Raji (cell line): ENCODE results near the gene FHDC1.

ENCODE experiments used
- POLR2A ChIP-seq: IDR thresholded peaks from 2 replicates; pipeline ENCODE4 v1.6.1; 2011; ENCODE audit warnings: low read depth, low read length, control low read depth; ENCODE audit not compliant: insufficient read depth

The FHDC1 gene

DNA sequence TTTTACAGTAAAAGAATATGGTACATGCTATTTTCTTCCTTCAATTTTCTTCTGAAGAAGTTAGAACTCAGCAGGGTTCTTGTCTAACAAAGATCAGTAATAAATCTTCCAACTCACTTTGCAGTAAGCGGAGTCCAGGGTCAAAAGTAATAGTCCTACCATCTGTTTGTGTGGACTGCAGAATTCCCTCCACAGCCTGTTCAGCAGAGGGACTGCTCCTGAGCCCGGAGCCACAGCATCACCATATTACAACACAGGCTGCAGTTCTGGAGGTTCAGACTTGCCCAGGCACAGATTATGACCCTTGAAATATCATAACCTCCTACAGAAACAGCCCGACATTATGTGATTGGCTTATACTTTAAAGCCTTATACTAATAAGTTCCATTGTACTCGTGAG is 10.3 kb downstream of the FHDC1 start:
- TF ChIP-seq POLR2A = no peak

- TF ChIP-seq POLR2A = no peak
Observed at GRCh38 chr4:152947311-152947710, 11.2 kb downstream of the FHDC1 start.

- no peak for TF ChIP-seq POLR2A
Observed at GRCh38 chr4:152949930-152950329, 13.8 kb downstream of the FHDC1 start.

- TF ChIP-seq POLR2A = no peak
Observed at GRCh38 chr4:152950402-152951274, 14.5 kb downstream of the FHDC1 start.

- no peak for TF ChIP-seq POLR2A
Observed at GRCh38 chr4:152951348-152951747, 15.2 kb downstream of the FHDC1 start.

DNA sequence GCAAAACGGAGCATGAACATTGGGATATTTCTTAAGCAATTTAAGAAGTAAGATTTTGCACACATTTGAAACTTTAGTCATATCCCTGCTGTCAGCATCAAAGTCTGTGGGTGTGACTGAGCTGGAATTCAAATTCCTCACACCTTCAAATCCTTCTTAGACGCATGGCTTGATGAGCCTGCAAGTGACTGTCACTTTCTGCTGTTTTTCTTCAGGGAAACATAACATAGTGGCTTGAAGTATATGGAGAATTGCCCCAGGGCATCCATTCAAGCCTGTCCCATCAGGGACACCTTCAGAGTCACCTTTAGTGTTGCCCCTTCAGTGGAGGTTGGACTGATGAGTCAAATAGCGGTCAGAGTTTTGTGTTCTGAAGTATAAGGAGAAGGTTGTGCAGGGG is 17.4 kb downstream of the FHDC1 start:
- TF ChIP-seq POLR2A = no peak

DNA sequence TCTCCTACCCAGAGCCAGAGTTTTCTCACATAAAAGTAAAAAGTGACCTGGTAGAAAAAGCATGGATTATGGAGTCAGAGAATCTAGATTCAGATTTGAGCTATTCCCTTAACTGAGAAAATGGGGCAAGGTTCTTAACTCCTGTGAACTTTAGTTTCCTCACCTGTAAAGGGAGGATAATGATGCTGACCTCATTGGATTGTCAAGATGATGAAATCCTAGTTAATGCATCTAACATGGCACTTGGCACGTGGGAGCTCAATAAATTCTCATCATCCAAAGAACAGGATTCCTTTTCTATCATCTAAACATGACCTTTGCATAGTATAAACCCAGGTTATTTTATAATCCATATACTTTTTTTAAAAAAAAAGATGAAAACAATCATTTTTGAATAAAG is 18.6 kb downstream of the FHDC1 start:
- TF ChIP-seq POLR2A = no peak

GRCh38 chr4:152956147-152956546 is 20.0 kb downstream of the FHDC1 start:
- TF ChIP-seq POLR2A = no peak

DNA sequence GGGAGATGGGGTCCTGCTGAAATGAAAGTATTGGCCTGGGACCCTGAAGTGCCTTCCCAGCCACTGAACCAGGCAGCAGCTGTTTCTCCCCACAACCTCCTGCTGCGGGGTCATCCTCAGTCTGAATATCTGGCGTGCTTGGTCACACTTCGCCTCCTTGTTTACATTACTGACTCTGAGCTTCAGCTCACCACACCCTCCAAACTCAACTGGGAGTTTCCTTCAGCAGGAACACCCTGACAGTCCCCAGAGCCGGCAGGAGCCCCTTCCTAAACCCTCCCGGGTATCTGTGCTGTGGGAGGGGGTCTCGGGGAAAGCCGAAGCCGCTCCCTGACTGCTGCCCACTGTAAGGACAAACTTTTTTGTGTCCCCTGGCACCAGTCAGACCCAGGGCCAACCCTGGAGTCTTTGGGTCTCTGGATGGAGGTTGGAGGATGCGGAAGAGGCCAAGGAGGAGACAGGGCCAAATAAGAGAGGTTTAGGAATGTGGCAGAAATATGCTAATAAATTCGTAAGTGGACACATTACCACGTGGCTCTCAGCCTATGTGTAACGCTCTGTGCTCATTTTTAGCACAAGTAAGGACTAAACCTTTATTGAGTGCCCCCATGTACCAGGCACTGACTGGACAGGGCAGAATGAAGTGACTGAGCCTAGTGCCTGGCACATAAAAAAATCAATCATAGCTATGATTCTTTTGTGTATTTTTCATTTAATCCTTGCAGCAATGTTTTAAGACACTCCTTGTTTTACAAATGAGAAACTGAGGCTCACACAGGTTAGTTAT is 20.7 kb downstream of the FHDC1 start:
- TF ChIP-seq POLR2A = no peak

DNA sequence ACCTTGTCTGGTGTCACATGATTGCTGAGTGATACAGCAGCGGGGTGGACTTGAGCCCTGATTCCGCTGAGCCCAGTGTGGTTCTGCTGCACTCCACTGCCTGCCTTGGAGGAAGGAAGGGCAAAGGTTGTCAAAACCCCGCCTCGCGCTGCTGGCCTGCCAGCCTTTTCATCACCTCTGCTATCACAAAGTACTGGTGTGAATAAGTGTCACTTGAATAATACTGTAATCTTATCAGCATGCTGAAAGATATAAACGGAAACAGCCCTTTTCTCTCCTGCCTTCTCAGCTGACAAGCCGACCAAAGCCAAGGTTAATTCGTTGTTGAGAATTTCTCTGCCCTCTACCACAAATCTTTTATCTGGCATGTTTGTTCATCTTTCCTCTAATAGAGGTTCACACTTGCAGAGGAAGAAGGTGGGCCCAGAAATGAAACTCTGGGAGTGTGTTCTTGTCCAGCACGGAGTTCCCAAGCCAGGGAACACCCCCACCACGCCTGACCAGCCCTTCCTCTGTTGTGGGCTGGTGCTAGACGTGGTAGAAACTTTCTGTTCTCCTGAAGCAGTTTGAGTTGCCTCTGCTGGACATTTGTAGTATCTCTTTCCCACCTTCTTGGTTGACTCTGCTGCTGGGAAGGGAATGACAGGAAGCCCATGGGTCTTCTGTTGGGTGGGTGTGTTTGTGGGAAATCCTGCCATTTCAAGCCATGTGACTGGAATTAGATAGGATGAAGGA is 21.5 kb downstream of the FHDC1 start:
- TF ChIP-seq POLR2A = no peak

GRCh38 chr4:152959080-152959479 is 23.0 kb downstream of the FHDC1 start:
- no peak for TF ChIP-seq POLR2A

- no peak for TF ChIP-seq POLR2A
Observed at GRCh38 chr4:152960082-152960481, 24.0 kb downstream of the FHDC1 start.

GRCh38 chr4:152961014-152961772 is 25.1 kb downstream of the FHDC1 start:
- TF ChIP-seq POLR2A = no peak

- TF ChIP-seq POLR2A = no peak
Observed at GRCh38 chr4:152961773-152962115, 25.6 kb downstream of the FHDC1 start.

GRCh38 chr4:152962150-152962549 is 26.0 kb downstream of the FHDC1 start:
- no peak for TF ChIP-seq POLR2A
